Natural killer cell (primary cell): ENCODE results near the gene HCFC2. TPM values are rescaled to one million over a fixed set of nuclear protein-coding genes. Genes with fewer than 3 reads are reported as not detected.

Experiments used
- ATAC-seq, 3 donors: fragments of 150-1000 bp in 2 of 3; fragments of 200-7000 bp in 1 of 3; cut with Tn5 transposase; 1 replicate in 1 of 3; 2 replicates in 2 of 3; pipeline ENCODE4 v1.10.0; 2021; ENCODE audit warnings: mild to moderate bottlenecking in 2 of 3, moderate library complexity in 2 of 3
- DNase-seq, 2 donors: peaks; one replicate each; pipeline versions ENCODE4 v3.0.0 to v3.0.0-alpha.2; 2013 to 2021; ENCODE audit warnings: mixed read lengths in 1 of 2
- H3K27ac ChIP-seq: one replicate; pipeline ENCODE4 v1.5.1; 2013; ENCODE audit warnings: mild to moderate bottlenecking, low read length
- H3K27me3 ChIP-seq: one replicate; pipeline ENCODE4 v1.6.1; 2013; ENCODE audit warnings: low read length; ENCODE audit not compliant: control insufficient read depth, insufficient read depth
- H3K36me3 ChIP-seq: one replicate; pipeline ENCODE4 v1.6.1; 2013; ENCODE audit warnings: low read length; ENCODE audit not compliant: control insufficient read depth, insufficient read depth
- H3K4me1 ChIP-seq: one replicate; pipeline ENCODE4 v1.6.1; 2013; ENCODE audit warnings: low read length; ENCODE audit not compliant: control insufficient read depth, insufficient read depth
- H3K4me3 ChIP-seq: one replicate; pipeline ENCODE4 v1.5.1; 2013; ENCODE audit warnings: low read length
- H3K9me3 ChIP-seq: one replicate; pipeline ENCODE4 v1.6.1; 2013; ENCODE audit warnings: low read length; ENCODE audit not compliant: control insufficient read depth, insufficient read depth
- H3K27ac Mint-ChIP-seq, 2 donors: one replicate each; pipeline ENCODE4 v1.8.0; 2022; ENCODE audit warnings: mild to moderate bottlenecking in 2 of 2, mixed read lengths in 2 of 2, moderate library complexity in 1 of 2
- H3K27me3 Mint-ChIP-seq, 2 donors: one replicate each; pipeline ENCODE4 v1.8.0; 2022; ENCODE audit warnings: low read depth in 2 of 2, mixed read lengths in 2 of 2
- H3K36me3 Mint-ChIP-seq: one replicate; pipeline ENCODE4 v1.8.0; 2022; ENCODE audit warnings: mixed read lengths
- H3K4me1 Mint-ChIP-seq, 2 donors: one replicate each; pipeline ENCODE4 v1.8.0; 2022; ENCODE audit warnings: mixed read lengths in 2 of 2
- H3K4me3 Mint-ChIP-seq: one replicate; pipeline ENCODE4 v1.8.0; 2022; ENCODE audit warnings: mild to moderate bottlenecking, moderate library complexity, mixed read lengths
- H3K9me3 Mint-ChIP-seq, 2 donors: one replicate each; pipeline ENCODE4 v1.8.0; 2022; ENCODE audit warnings: mixed read lengths in 2 of 2
- WGBS: methylation state at CpG from one replicate; pipeline ENCODE4 v1.1.7; 2013; ENCODE audit warnings: missing lambda C conversion rate; ENCODE audit not compliant: insufficient coverage; 5-methylcytosine and 5-hydroxymethylcytosine counted together
- intact Hi-C: fragments of 100-400 bp; cut with micrococcal nuclease; formaldehyde crosslinking; loops from one replicate; pipeline ENCODE4 v1.14.2; 2022
- total RNA-seq, 4 donors: library from RNA; stranded (reverse); fragments of 120-200 nt in 1 of 4; gene quantifications; one replicate each; pipeline versions ENCODE4 v1.2.3 to v1.2.4, GENCODE V29; 2013 to 2022
- TF ChIP-seq, protein P1 (sequence below): fragments of 200-600 bp; IDR thresholded peaks from one replicate; pipeline ENCODE4 v1.8.0; 2022; ENCODE audit warnings: antibody characterized with exemption

Gene HCFC2
- total RNA-seq, 3 donors from 2014 or later (not counting 1 experiment from before 2014, with no cell fraction given) = 20.3 to 24.4 (median 23.8) TPM

DNA sequence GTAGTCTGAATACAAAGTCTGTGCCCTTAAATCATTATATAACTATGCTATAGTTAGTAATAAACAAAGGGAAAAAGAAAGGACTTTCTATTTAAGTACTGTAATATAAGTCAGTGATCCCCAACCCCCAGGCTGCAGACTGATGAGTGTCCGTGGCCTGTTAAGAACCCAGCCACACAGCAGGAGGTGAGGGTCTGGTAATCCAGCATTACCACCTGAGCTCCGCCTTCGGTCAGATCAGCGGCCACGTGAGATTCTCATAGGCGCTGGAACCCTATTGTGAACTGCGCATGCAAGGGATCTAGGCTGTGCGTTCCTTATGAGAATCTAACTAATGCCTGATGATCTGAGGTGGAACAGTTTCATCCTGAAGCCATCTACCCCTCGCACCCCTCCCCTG, 58.0 kb downstream of the HCFC2 start:
- Histone ChIP-seq H3K27ac (no peak overlapping the region), H3K4me1 (no peaks in the 10 kb centered on the region), H3K36me3 (peaks cover 77% of the 10 kb centered on the region), H3K4me3 (no peak overlapping the region), H3K27me3 (no peaks in the 10 kb centered on the region), H3K9me3 (no peaks in the 10 kb centered on the region)
- TF ChIP-seq, protein P1, sequence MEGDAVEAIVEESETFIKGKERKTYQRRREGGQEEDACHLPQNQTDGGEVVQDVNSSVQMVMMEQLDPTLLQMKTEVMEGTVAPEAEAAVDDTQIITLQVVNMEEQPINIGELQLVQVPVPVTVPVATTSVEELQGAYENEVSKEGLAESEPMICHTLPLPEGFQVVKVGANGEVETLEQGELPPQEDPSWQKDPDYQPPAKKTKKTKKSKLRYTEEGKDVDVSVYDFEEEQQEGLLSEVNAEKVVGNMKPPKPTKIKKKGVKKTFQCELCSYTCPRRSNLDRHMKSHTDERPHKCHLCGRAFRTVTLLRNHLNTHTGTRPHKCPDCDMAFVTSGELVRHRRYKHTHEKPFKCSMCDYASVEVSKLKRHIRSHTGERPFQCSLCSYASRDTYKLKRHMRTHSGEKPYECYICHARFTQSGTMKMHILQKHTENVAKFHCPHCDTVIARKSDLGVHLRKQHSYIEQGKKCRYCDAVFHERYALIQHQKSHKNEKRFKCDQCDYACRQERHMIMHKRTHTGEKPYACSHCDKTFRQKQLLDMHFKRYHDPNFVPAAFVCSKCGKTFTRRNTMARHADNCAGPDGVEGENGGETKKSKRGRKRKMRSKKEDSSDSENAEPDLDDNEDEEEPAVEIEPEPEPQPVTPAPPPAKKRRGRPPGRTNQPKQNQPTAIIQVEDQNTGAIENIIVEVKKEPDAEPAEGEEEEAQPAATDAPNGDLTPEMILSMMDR = no peak
- intact Hi-C loops = no loop called here
- no peak overlapping the region for H3K4me3 Mint-ChIP-seq
- ATAC-seq (no peak), DNase-seq (no peak)
- no peaks in the 10 kb centered on the region for H3K4me1 Mint-ChIP-seq
- no peaks in the 10 kb centered on the region for H3K27me3 Mint-ChIP-seq
- H3K36me3 Mint-ChIP-seq = peaks cover 7% of the 10 kb centered on the region
- 95% methylated on average over 9 of the region's 9 CpGs for WGBS
- no peaks in the 10 kb centered on the region for H3K9me3 Mint-ChIP-seq
- H3K27ac Mint-ChIP-seq = no peak overlapping the region

DNA sequence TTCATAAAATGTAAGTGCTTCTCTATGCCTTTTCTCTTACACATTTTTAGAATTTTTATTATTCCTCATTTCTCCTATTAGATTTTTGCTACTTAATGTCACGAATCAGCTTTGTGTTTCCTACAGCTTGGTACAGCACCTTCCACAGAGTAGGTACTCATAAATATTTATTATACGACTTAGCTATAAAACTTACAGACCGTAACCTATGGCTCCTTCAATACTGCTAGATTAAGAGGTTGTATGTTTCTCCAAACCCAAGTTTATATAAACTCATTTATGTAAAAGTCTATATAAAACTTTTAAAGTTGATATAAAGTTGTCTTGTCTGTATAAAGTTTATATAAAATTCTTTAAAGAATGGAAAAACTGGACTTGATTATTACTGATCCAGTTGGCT, 62.2 kb downstream of the HCFC2 start:
- H3K27ac ChIP-seq = no peak overlapping the region
- H3K27ac Mint-ChIP-seq = no peak overlapping the region

DNA sequence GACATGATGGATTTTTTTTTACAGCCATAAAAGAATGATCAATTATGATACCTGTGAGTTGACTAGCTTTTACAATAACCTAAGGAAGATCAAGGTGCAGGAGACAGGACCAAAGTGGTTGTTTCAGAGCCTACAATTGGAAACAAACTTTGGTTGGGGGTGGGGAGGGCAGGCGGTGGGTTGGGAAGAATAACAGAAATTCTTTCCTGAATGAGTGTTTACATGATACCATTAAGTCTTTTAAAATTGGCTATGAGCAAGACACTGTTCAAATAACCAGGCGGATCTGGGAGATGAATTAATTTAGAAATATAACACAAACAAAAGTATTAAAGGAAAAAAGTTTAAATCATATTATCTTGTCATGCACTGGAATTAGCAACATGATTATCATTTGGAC, 66.4 kb downstream of the HCFC2 start:
- no peak overlapping the region for H3K4me3 ChIP-seq
- Mint-ChIP-seq H3K27ac (no peak overlapping the region), H3K4me3 (no peak overlapping the region), H3K4me1 (peaks cover 14 to 19% of the 10 kb centered on the region in 2 donors), H3K36me3 (no peaks in the 10 kb centered on the region), H3K27me3 (no peaks in the 10 kb centered on the region), H3K9me3 (no peaks in the 10 kb centered on the region)
- intact Hi-C loops = no loop called here
- no peaks in the 10 kb centered on the region for H3K4me1 ChIP-seq
- no peak overlapping the region for H3K27ac ChIP-seq
- DNase-seq (no peak), ATAC-seq (no peak)
- TF ChIP-seq, protein P1 = no peak
- no peaks in the 10 kb centered on the region for H3K27me3 ChIP-seq
- no peaks in the 10 kb centered on the region for H3K9me3 ChIP-seq
- H3K36me3 ChIP-seq = peaks cover 45% of the 10 kb centered on the region
- 94% methylated on average over 1 of the region's 2 CpGs for WGBS

More for the DNA sequence above, 62.2 kb downstream of the HCFC2 start:
- DNase-seq (no peak), ATAC-seq (no peak)
- H3K4me3 ChIP-seq = no peak overlapping the region
- H3K4me1 ChIP-seq = no peaks in the 10 kb centered on the region
- H3K36me3 ChIP-seq = peaks cover 68% of the 10 kb centered on the region
- TF ChIP-seq, protein P1 = no peak
- Mint-ChIP-seq H3K27me3 (no peaks in the 10 kb centered on the region), H3K36me3 (no peaks in the 10 kb centered on the region), H3K4me3 (no peak overlapping the region), H3K4me1 (peaks cover 6 to 12% of the 10 kb centered on the region in 2 donors), H3K9me3 (no peaks in the 10 kb centered on the region)
- whole genome bisulfite sequencing = 96% methylated on average over 1 of the region's 3 CpGs
- H3K27me3 ChIP-seq = no peaks in the 10 kb centered on the region
- intact Hi-C loops = no loop called here
- H3K9me3 ChIP-seq = no peaks in the 10 kb centered on the region

DNA sequence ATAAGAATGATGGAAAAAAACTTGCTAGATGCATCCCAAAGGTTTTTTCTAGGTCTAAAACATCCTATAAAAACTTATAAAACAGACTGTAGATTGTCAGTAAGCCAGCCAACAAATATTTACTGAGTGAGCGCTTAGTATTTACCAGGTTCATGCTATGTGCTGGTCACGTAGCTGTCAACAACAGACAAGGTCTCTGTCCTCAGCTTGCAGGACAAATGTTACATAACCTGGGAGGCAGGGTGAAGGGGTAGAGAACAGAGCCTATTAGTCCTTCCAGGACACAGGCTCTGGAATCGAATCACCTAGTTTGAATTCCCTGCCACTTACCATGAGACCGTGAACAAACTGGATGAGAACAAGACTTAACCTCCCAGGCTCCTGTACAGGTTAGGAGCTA, 67.3 kb downstream of the HCFC2 start:
- Histone ChIP-seq H3K36me3 (peaks cover 38% of the 10 kb centered on the region), H3K9me3 (no peaks in the 10 kb centered on the region), H3K4me3 (no peak overlapping the region), H3K27ac (no peak overlapping the region), H3K27me3 (no peaks in the 10 kb centered on the region), H3K4me1 (no peaks in the 10 kb centered on the region)
- no peaks in the 10 kb centered on the region for H3K27me3 Mint-ChIP-seq
- TF ChIP-seq, protein P1 = no peak
- H3K36me3 Mint-ChIP-seq = no peaks in the 10 kb centered on the region
- no peak for ATAC-seq
- no peak for DNase-seq
- intact Hi-C loops = no loop called here
- no peak overlapping the region for H3K27ac Mint-ChIP-seq
- 98% methylated on average over 4 of the region's 4 CpGs for WGBS
- peaks cover 14 to 19% of the 10 kb centered on the region in 2 donors for H3K4me1 Mint-ChIP-seq
- H3K4me3 Mint-ChIP-seq = no peak overlapping the region
- H3K9me3 Mint-ChIP-seq = no peaks in the 10 kb centered on the region
